RWPE2 (cell line): Measurements from ENCODE around the gene ULBP2.
A peak's percentile ranks its signal among the peaks of the same experiment; 100 is the strongest.
"Not testable (repeated sequence)": the region's sequence is repeated elsewhere in the genome, so short reads cannot be mapped to it uniquely, and the experiment has no call there.

Experiments used
- ATAC-seq: fragments of 200-7000 bp; cut with Tn5 transposase; 3 replicates; pipeline ENCODE4 v1.9.1; 2021; ENCODE audit warnings: low read depth
- DNase-seq: peaks from one replicate; pipeline ENCODE4 v3.0.0-alpha.2; 2020; ENCODE audit warnings: low spot score
- H3K27ac ChIP-seq: fragments of 450-650 bp; 2 replicates; pipeline ENCODE4 v1.5.1; 2017; ENCODE audit warnings: mild to moderate bottlenecking; ENCODE audit not compliant: poor library complexity, severe bottlenecking
- H3K27me3 ChIP-seq: fragments of 250-450 bp; sonication (Bioruptor Pico); 2 replicates; pipeline ENCODE4 v1.5.1; 2021; ENCODE audit warnings: mild to moderate bottlenecking, moderate library complexity; ENCODE audit not compliant: insufficient read depth, poor library complexity, severe bottlenecking
- H3K36me3 ChIP-seq: fragments of 250-450 bp; sonication (Bioruptor Pico); 2 replicates; pipeline ENCODE4 v1.5.1; 2020; ENCODE audit warnings: low read depth, mild to moderate bottlenecking, moderate library complexity
- H3K4me1 ChIP-seq: fragments of 250-450 bp; sonication (Bioruptor Pico); 2 replicates; pipeline ENCODE4 v1.5.1; 2021; ENCODE audit warnings: mild to moderate bottlenecking, moderate library complexity; ENCODE audit not compliant: insufficient read depth, poor library complexity, severe bottlenecking
- H3K4me3 ChIP-seq: fragments of 250-450 bp; sonication (Bioruptor Pico); 2 replicates; pipeline ENCODE4 v1.5.1; 2021; ENCODE audit warnings: mild to moderate bottlenecking, moderate library complexity; ENCODE audit not compliant: severe bottlenecking
- H3K9me3 ChIP-seq: fragments of 250-450 bp; sonication (Bioruptor Pico); 2 replicates; pipeline ENCODE4 v1.5.1; 2021; ENCODE audit warnings: mild to moderate bottlenecking, moderate library complexity; ENCODE audit not compliant: severe bottlenecking
- TF ChIP-seq, protein P1 (sequence below): fragments of 450-650 bp; IDR thresholded peaks from one replicate; pipeline ENCODE4 v1.5.1; 2017; ENCODE audit warnings: mild to moderate bottlenecking, moderate library complexity; ENCODE audit not compliant: poor library complexity, severe bottlenecking

Gene ULBP2

DNA sequence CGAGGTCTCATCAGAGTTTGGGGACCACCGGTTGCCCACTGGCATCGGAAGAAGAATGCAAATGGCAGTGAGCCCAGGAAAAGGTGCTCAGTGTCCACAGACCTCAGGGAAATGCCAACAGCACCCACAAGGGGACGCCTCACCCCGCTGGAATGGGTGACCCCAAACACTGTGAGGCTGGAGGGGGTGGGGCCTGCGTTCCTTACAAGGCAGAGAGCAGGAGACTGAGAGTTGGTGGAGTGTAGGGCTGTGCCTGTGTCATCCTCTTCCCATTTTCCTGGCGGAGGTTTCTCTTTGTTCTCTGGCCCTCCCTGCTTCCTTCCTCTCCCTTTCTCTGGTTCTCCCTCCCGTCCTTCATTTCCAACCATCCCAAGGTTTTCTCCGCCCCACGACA is 12.1 kb downstream of the ULBP2 start:
- not testable (repeated sequence) for DNase-seq, H3K27ac ChIP-seq, H3K9me3 ChIP-seq, H3K36me3 ChIP-seq, H3K4me3 ChIP-seq, H3K4me1 ChIP-seq
- TF ChIP-seq, protein P1, sequence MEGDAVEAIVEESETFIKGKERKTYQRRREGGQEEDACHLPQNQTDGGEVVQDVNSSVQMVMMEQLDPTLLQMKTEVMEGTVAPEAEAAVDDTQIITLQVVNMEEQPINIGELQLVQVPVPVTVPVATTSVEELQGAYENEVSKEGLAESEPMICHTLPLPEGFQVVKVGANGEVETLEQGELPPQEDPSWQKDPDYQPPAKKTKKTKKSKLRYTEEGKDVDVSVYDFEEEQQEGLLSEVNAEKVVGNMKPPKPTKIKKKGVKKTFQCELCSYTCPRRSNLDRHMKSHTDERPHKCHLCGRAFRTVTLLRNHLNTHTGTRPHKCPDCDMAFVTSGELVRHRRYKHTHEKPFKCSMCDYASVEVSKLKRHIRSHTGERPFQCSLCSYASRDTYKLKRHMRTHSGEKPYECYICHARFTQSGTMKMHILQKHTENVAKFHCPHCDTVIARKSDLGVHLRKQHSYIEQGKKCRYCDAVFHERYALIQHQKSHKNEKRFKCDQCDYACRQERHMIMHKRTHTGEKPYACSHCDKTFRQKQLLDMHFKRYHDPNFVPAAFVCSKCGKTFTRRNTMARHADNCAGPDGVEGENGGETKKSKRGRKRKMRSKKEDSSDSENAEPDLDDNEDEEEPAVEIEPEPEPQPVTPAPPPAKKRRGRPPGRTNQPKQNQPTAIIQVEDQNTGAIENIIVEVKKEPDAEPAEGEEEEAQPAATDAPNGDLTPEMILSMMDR, result peak; percentile 41
- ATAC-seq, result peak; percentile 96
- H3K27me3 ChIP-seq, result peaks cover 23% of the 10 kb centered on the region

GRCh38 chr6:149954328-149954983 is 12.6 kb downstream of the ULBP2 start:
- DNase-seq, H3K27ac ChIP-seq, H3K9me3 ChIP-seq, H3K36me3 ChIP-seq, H3K4me3 ChIP-seq, ATAC-seq, H3K4me1 ChIP-seq: not testable (repeated sequence)
- H3K27me3 ChIP-seq, result peaks cover 23% of the 10 kb centered on the region

DNA sequence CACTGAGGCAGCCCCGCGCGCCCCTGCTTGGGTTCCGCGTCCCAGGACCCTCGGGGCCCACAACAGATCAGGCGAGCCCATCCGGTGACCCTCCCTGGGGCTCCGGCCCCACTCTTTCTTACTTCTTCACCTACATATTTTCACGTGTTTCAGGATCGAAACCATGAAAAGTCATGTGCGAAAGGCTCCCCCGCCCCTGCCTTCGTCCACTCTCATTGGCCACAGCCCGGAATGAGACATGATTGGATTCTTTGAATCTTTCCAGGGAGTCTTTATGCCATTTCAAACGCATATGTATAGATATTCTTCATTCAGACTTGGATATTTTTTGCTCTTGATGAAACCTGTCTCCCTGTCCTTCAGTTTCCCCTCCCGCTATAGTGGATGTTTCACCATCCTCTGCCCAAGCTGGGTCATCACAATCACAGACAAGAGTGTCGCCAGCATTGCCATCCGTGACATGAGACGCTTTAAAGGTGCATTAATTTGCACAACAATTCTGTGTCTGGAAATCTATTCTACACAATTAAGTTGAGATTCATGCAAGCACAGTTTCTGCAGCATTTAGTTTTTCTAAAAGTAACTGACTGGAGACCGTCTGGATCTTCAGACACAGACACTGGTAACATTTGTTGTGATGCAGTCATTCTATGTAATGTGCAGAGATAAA is 13.3 kb downstream of the ULBP2 start:
- not testable (repeated sequence) for H3K36me3 ChIP-seq, H3K9me3 ChIP-seq, DNase-seq, H3K4me3 ChIP-seq, ATAC-seq, H3K27ac ChIP-seq, H3K4me1 ChIP-seq
- peaks cover 23% of the 10 kb centered on the region for H3K27me3 ChIP-seq

GRCh38 chr6:149955654-149956317 is 14.0 kb downstream of the ULBP2 start:
- not testable (repeated sequence) for H3K27ac ChIP-seq, ATAC-seq, H3K9me3 ChIP-seq, H3K36me3 ChIP-seq, H3K4me1 ChIP-seq, DNase-seq, H3K4me3 ChIP-seq
- peaks cover 23% of the 10 kb centered on the region for H3K27me3 ChIP-seq

DNA sequence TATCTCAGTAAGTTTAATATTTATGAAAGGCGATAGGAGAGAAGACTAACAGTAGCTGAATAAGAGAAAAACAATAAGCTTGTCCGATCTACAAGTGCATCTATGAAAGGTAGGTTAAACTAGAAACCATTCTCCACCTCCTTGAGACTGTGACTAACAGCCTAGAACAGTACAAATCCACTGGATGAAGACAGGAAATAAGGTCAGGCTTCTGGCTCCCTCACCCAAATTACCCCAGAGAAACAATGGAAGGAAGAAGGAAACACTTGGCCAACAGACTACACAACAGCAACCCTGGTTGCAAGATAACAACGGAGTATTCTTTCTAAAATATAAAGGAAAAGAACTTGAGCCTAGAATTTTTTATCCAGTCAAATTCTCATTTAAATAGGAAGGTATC is 16.3 kb downstream of the ULBP2 start:
- not testable (repeated sequence) for H3K36me3 ChIP-seq, H3K4me3 ChIP-seq, DNase-seq, H3K4me1 ChIP-seq, ATAC-seq, H3K9me3 ChIP-seq, H3K27ac ChIP-seq
- H3K27me3 ChIP-seq, result peaks cover 23% of the 10 kb centered on the region

DNA sequence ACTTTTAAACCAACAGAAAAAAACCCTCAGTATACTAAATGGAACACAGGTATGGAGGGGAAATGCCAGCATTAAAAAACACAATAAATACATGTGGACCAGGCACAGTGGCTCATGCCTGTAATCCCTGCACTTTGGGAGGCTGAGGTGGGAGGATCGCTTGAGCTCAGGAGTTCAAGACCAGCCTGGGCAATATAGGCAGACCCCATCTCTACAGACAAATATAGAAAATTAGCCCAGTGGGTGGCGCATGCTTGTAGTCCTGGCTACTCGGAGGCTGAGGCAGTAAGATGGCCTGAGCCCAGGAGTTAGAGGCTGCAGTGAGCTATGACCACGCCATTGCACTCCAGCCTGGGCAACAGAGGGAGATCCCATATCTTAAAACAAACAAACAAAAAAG is 18.0 kb downstream of the ULBP2 start:
- peaks cover 29% of the 10 kb centered on the region for H3K27me3 ChIP-seq
- not testable (repeated sequence) for H3K4me3 ChIP-seq, H3K9me3 ChIP-seq, H3K27ac ChIP-seq, H3K36me3 ChIP-seq, ATAC-seq, H3K4me1 ChIP-seq, DNase-seq

GRCh38 chr6:149960488-149960887 is 18.7 kb downstream of the ULBP2 start:
- Histone ChIP-seq H3K27ac (no peak overlapping the region), H3K36me3 (no peaks in the 10 kb centered on the region), H3K4me1 (peaks cover 4% of the 10 kb centered on the region), H3K4me3 (no peak overlapping the region), H3K27me3 (peaks cover 30% of the 10 kb centered on the region), H3K9me3 (no peaks in the 10 kb centered on the region)
- TF ChIP-seq, protein P1, result no peak
- ATAC-seq (no peak), DNase-seq (no peak)
